Measurements from ENCODE around the gene ENTPD1.
"Not testable (repeated sequence)": the region's sequence is repeated elsewhere in the genome, so short reads cannot be mapped to it uniquely, and the experiment has no call there.

DNA sequence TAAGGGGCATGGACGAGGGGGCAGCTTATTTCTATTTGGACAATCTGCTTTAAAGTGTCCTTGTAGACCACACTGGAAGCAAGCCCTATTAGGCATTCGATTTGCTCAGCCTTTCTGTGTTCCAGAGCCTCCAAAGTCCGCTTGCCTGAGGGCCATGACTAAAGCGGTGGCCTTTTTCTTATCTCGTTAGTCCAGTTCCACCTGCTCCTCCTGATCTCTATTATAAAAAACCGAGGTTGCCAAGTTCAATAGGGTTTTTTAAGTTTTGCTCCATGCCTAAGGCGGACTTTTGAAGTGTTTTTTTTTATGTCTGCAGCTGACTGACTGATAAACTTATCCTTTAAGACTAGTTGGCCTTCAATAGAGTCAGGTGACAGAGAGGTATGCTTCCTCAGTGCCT lies 35.2 kb upstream of the ENTPD1 start:
- not testable (repeated sequence) for TF ChIP-seq POLR2A (conservative IDR thresholded peaks at IDR 0.05); BHLHE40 (IDR thresholded peaks at IDR 0.05; ENCODE audit: low read length); KAT7 (CRISPR knock-in tag; IDR thresholded peaks at IDR 0.05; ENCODE audit: borderline replicate concordance); CREB1 (IDR thresholded peaks at IDR 0.05); CREB1 (CRISPR knock-in tag; IDR thresholded peaks at IDR 0.05); THRA (IDR thresholded peaks at IDR 0.05); JUN (IDR thresholded peaks at IDR 0.05; ENCODE audit: borderline replicate concordance, low read depth, low read length); JUN (CRISPR knock-in tag; IDR thresholded peaks at IDR 0.05; ENCODE audit: borderline replicate concordance)

All from K562 (cell line).